Omental fat pad (tissue), 4 donors: ENCODE data around the gene KRTAP3-1. TPM values are rescaled to one million over a fixed set of nuclear protein-coding genes. Genes with fewer than 3 reads are reported as not detected.
"Not testable (repeated sequence)": the region's sequence is repeated elsewhere in the genome, so short reads cannot be mapped to it uniquely, and the experiment has no call there.

Experiments
- ATAC-seq: fragments of 150-250 bp; one replicate; pipeline ENCODE4 v1.9.1; 2016; ENCODE audit warnings: mild to moderate bottlenecking, moderate library complexity; ENCODE audit not compliant: low FRiP score
- DNase-seq: peaks from one replicate; pipeline ENCODE4 v3.0.0-alpha.2; 2019; ENCODE audit warnings: low spot score
- total RNA-seq, 4 donors: library from RNA; depleted of rRNA; stranded (reverse); fragments of >200 nt; gene quantifications; one replicate each; pipeline ENCODE4 v1.1.0, GENCODE V29; 2016
- TF ChIP-seq, protein P1 (sequence below), 3 donors: fragments of 450-650 bp; IDR thresholded peaks; one replicate each; pipeline ENCODE4 v1.5.1; 2016 to 2017; ENCODE audit warnings: antibody characterized with exemption in 3 of 3, mild to moderate bottlenecking in 3 of 3, moderate library complexity in 2 of 3

The KRTAP3-1 gene
- total RNA-seq, 4 donors from 2014 or later, result not detected

DNA sequence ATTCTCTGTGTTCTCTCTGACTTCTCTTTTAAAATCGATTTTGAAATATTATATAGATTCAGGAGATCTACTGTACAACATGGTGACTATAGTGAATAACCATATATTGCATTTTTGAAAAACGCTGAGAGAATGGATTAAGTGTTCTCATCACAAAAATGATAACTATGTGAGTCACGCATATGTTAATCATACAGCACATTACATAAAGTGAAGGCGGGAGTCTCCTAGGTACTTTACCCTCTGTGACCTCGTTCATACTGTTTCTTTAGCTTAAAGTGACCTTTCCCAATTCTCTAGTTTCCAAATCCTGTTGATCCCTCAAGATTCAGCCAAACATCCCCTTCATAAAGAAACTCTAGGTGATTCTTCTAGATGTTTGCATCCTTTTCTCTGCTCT is 6.1 kb downstream of the KRTAP3-1 start:
- DNase-seq (no peak), ATAC-seq (no peak)
- TF ChIP-seq, protein P1, sequence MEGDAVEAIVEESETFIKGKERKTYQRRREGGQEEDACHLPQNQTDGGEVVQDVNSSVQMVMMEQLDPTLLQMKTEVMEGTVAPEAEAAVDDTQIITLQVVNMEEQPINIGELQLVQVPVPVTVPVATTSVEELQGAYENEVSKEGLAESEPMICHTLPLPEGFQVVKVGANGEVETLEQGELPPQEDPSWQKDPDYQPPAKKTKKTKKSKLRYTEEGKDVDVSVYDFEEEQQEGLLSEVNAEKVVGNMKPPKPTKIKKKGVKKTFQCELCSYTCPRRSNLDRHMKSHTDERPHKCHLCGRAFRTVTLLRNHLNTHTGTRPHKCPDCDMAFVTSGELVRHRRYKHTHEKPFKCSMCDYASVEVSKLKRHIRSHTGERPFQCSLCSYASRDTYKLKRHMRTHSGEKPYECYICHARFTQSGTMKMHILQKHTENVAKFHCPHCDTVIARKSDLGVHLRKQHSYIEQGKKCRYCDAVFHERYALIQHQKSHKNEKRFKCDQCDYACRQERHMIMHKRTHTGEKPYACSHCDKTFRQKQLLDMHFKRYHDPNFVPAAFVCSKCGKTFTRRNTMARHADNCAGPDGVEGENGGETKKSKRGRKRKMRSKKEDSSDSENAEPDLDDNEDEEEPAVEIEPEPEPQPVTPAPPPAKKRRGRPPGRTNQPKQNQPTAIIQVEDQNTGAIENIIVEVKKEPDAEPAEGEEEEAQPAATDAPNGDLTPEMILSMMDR (IDR thresholded peaks at IDR 0.05), result no peak

DNA sequence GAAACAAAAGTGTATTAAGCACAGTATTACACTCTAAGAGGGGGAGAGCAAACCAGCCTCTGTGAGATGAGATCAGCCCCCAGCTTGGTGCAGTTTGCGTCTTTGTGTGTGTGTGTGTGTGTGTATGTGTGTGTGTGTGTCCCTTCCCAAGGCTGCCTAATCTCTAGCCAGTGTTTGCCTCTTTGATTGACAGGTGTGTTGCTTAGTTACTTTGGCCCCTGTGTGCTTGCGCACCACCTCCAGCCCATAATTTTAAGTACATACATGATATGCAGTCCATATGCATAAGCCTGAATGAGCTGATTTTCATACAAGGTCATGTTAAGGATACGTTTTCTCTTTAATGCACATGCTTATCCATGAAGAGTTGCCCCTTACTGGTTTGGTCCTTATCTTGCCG is 7.1 kb downstream of the KRTAP3-1 start:
- TF ChIP-seq, protein P1 (IDR thresholded peaks at IDR 0.05), result no peak
- ATAC-seq (no peak), DNase-seq (no peak)

DNA sequence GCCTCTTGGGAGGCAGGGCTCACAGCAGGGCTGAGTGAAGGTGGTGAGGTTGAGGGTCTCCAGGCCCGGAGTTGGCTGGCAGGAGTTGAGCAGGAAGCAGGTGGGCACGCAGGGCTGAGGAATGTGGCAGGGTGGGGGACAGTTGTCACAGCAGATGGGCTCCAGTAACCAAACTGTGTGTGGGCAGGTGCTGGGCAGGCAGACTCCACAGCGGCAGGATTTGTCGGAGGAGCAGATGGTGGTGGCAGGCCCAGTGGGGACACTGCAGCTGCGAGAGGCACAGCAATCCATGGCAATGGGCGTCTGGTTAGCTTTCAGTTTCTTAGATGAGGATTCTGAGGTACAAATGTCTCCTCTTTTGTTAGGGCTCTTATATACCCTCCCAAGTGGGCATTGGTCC is 9.4 kb downstream of the KRTAP3-1 start, which contains the start of gene KRTAP3-2:
TSS of gene KRTAP3-2 (minus strand) at position 344 of the 400 bp plus-strand sequence. CDS start at position 291, 53 bp downstream.
- not testable (repeated sequence) for DNase-seq, ATAC-seq

DNA sequence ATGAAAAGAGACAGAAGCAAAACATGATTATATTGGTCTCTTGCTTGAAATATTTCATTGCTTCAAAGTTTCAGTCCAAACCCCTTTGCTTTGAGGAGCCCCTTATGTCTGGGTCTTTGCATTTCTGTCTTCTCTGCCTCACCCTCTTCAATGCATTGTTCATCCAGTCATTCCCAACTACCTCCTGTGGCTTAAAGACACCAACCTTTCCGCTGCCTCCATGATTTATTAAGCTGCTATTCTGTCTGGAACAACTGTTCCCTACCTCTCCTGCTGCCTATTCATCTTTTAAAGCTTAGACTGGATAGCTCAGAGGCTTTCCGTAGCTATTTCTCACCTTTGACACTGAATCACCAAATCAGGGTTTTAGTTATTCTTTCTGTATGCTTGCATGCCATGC is 11.6 kb downstream of the KRTAP3-1 start:
- TF ChIP-seq, protein P1 (IDR thresholded peaks at IDR 0.05), result no peak
- DNase-seq (no peak), ATAC-seq (no peak)

DNA sequence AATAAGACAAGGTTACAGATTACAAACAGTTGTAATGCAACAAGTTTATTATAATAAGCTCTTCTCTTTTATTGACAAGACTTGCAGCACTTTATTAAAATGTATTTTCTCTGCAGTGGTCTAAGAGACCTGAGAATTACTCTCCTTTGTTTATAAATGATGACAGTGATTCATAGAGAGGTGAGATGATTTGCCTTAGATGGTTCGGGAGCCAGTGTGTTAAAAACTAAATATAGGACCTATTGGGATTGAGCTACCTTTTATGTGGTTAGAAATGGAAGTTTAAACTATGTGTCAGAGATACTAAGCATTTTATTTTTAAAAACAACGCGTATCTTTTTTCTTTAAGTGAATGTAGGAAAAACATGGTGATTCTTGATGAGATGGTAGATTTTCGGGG is 12.1 kb downstream of the KRTAP3-1 start:
- DNase-seq (no peak), ATAC-seq (no peak)
- TF ChIP-seq, protein P1 (IDR thresholded peaks at IDR 0.05), result no peak

DNA sequence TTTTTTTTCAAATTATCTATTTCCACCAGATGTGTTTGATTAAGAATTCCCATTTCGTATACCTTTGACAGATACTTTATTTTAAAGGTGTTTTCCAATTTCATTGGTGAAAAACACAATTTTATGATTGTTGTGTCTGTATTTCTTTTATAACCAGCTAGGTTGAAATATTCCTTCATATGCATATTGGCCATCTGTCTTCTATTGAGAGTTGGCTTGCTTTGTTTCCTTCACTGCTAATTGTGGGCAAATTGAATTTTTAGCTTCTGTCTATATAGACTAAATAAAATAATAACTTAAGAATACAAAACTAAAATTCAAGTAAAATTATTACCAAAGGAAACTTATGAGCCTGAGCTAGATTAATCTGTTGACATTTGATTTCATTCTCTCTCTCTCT is 13.8 kb downstream of the KRTAP3-1 start:
- ATAC-seq, result no peak
- TF ChIP-seq, protein P1 (IDR thresholded peaks at IDR 0.05), result no peak
- no peak for DNase-seq

DNA sequence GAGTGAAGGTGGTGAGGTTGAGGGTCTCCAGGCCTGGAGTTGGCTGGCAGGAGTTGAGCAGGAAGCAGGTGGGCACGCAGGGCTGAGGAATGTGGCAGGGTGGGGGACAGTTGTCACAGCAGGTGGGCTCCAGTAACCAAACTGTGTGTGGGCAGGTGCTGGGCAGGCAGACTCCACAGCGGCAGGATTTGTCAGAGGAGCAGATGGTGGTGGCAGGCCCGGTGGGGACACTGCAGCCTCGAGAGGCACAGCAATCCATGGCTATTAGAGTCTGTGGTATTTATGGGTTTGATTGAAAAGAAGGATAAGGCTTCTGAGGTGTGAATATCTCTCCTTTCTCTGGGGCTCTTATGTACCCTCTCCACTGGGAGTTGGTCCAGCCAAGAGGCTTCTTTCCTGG is 15.1 kb downstream of the KRTAP3-1 start, which contains the start of gene KRTAP3-3:
TSS of gene KRTAP3-3 (minus strand) at position 326 of the 400 bp plus-strand sequence. CDS start at position 259, 67 bp downstream.
- TF ChIP-seq, protein P1 (IDR thresholded peaks at IDR 0.05), result no peak
- ATAC-seq (no peak), DNase-seq (no peak)

DNA sequence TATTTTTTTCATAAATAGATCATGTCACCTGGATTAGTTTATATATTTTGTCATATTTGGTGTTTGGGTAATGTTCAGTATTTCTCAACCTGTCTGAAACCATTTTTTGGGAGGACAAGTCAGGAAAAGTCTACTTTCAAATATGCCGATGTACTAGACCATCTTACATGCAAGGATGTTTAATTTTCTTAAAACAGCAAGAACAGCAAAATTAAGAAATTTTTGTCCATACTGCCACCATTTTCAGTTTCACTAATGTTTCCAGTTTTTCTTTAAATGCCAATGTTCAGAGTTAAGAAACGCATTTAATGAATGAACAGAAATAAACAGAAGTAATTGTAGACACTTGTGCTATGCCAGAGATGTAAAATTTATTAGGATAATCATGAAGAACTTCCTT is 15.8 kb downstream of the KRTAP3-1 start:
- ATAC-seq, result no peak
- TF ChIP-seq, protein P1 (IDR thresholded peaks at IDR 0.05), result no peak

More for the DNA sequence above, 15.8 kb downstream of the KRTAP3-1 start:
- DNase-seq, result no peak
